ENCODE results near the gene STAB1.

The STAB1 gene

GRCh38 chr3:52507359-52507758 lies 12.2 kb downstream of the STAB1 start:
- Histone ChIP-seq H3K9me2 (replicated peaks; ENCODE audit: low read depth, low read length) (no peaks in the 10 kb centered on the region), H3K9ac (ENCODE audit: low read depth, low read length, poor library complexity, severe bottlenecking) (no peak overlapping the region), H4K20me1 (ENCODE audit: insufficient read depth, low read length, poor library complexity, severe bottlenecking) (no peaks in the 10 kb centered on the region), H3K4me1 (ENCODE audit: insufficient read depth, low read length, poor library complexity, severe bottlenecking) (no peaks in the 10 kb centered on the region), H3K4me3 (ENCODE audit: low read length, poor library complexity, severe bottlenecking) (no peak overlapping the region), H3K27me3 (ENCODE audit: insufficient read depth, low read length, poor library complexity, severe bottlenecking) (no peaks in the 10 kb centered on the region), H2AFZ (ENCODE audit: low read length) (no peak overlapping the region), H3K9me3 (ENCODE audit: insufficient read depth, low read depth, low read length) (no peaks in the 10 kb centered on the region), H3K79me2 (ENCODE audit: insufficient read depth, low read length) (no peaks in the 10 kb centered on the region), H3K4me2 (ENCODE audit: low read depth, low read length, poor library complexity, severe bottlenecking) (no peak overlapping the region), H3K36me3 (ENCODE audit: insufficient read depth, low read length) (no peaks in the 10 kb centered on the region), H3F3A (ENCODE audit: low read depth) (no peaks in the 10 kb centered on the region)
- no peak for TF ChIP-seq CTCF (conservative IDR thresholded peaks at IDR 0.05; ENCODE audit: low read length)
- no peak for TF ChIP-seq EZH2phosphoT487 (IDR thresholded peaks at IDR 0.05; ENCODE audit: borderline replicate concordance)

- H2AFZ ChIP-seq (ENCODE audit: low read length): no peak overlapping the region
- H3K36me3 ChIP-seq (ENCODE audit: insufficient read depth, low read length): no peaks in the 10 kb centered on the region
- no peaks in the 10 kb centered on the region for H4K20me1 ChIP-seq (ENCODE audit: insufficient read depth, low read length, poor library complexity, severe bottlenecking)
- no peaks in the 10 kb centered on the region for H3K4me1 ChIP-seq (ENCODE audit: insufficient read depth, low read length, poor library complexity, severe bottlenecking)
- no peaks in the 10 kb centered on the region for H3K9me2 ChIP-seq (replicated peaks; ENCODE audit: low read depth, low read length)
- H3K9ac ChIP-seq (ENCODE audit: low read depth, low read length, poor library complexity, severe bottlenecking): no peak overlapping the region
- H3K4me3 ChIP-seq (ENCODE audit: low read length, poor library complexity, severe bottlenecking): no peak overlapping the region
- no peaks in the 10 kb centered on the region for H3K9me3 ChIP-seq (ENCODE audit: insufficient read depth, low read depth, low read length)
- H3K79me2 ChIP-seq (ENCODE audit: insufficient read depth, low read length): no peaks in the 10 kb centered on the region
- no peaks in the 10 kb centered on the region for H3K27me3 ChIP-seq (ENCODE audit: insufficient read depth, low read length, poor library complexity, severe bottlenecking)
- TF ChIP-seq CTCF (conservative IDR thresholded peaks at IDR 0.05; ENCODE audit: low read length) (no peak), EZH2phosphoT487 (IDR thresholded peaks at IDR 0.05; ENCODE audit: borderline replicate concordance) (no peak)
- H3F3A ChIP-seq (ENCODE audit: low read depth): no peaks in the 10 kb centered on the region
- no peak overlapping the region for H3K4me2 ChIP-seq (ENCODE audit: low read depth, low read length, poor library complexity, severe bottlenecking)
Measured at GRCh38 chr3:52509753-52510328, 14.7 kb downstream of the STAB1 start.

GRCh38 chr3:52511509-52511908 lies 16.4 kb downstream of the STAB1 start:
- Histone ChIP-seq H3K9ac (ENCODE audit: low read depth, low read length, poor library complexity, severe bottlenecking) (no peak overlapping the region), H3K79me2 (ENCODE audit: insufficient read depth, low read length) (no peaks in the 10 kb centered on the region), H3F3A (ENCODE audit: low read depth) (no peaks in the 10 kb centered on the region), H3K4me3 (ENCODE audit: low read length, poor library complexity, severe bottlenecking) (no peak overlapping the region), H3K4me2 (ENCODE audit: low read depth, low read length, poor library complexity, severe bottlenecking) (no peak overlapping the region), H3K9me2 (replicated peaks; ENCODE audit: low read depth, low read length) (no peaks in the 10 kb centered on the region), H2AFZ (ENCODE audit: low read length) (no peak overlapping the region), H4K20me1 (ENCODE audit: insufficient read depth, low read length, poor library complexity, severe bottlenecking) (no peaks in the 10 kb centered on the region), H3K9me3 (ENCODE audit: insufficient read depth, low read depth, low read length) (no peaks in the 10 kb centered on the region), H3K4me1 (ENCODE audit: insufficient read depth, low read length, poor library complexity, severe bottlenecking) (no peaks in the 10 kb centered on the region), H3K36me3 (ENCODE audit: insufficient read depth, low read length) (no peaks in the 10 kb centered on the region), H3K27me3 (ENCODE audit: insufficient read depth, low read length, poor library complexity, severe bottlenecking) (no peaks in the 10 kb centered on the region)
- TF ChIP-seq EZH2phosphoT487 (IDR thresholded peaks at IDR 0.05; ENCODE audit: borderline replicate concordance): no peak
- TF ChIP-seq CTCF (conservative IDR thresholded peaks at IDR 0.05; ENCODE audit: low read length): no peak

Data from Loucy (cell line).